Neuronal stem cell (in vitro differentiated cells): ENCODE results near the gene EEPD1.
A peak's percentile ranks its signal among the peaks of the same experiment; 100 is the strongest.

Experiments used
- DNase-seq: peaks from one replicate; pipeline ENCODE4 v3.0.0-alpha.2; 2013; ENCODE audit warnings: low spot score
- H2AFZ ChIP-seq: one replicate; pipeline ENCODE4 v1.6.1; 2013; ENCODE audit warnings: mild to moderate bottlenecking, low read length, inconsistent platforms
- H2AK5ac ChIP-seq: 2 replicates; pipeline ENCODE4 v1.6.1; 2013; ENCODE audit warnings: low read depth, mild to moderate bottlenecking, inconsistent platforms, low read length, moderate library complexity, mixed read lengths
- H2BK120ac ChIP-seq: 2 replicates; pipeline ENCODE4 v1.6.1; 2013; ENCODE audit warnings: low read depth, mild to moderate bottlenecking, inconsistent platforms, low read length, moderate library complexity, mixed read lengths
- H2BK12ac ChIP-seq: one replicate; pipeline ENCODE4 v1.6.1; 2013; ENCODE audit warnings: low read length, inconsistent platforms
- H2BK15ac ChIP-seq: 2 replicates; pipeline ENCODE4 v1.6.1; 2013; ENCODE audit warnings: mild to moderate bottlenecking, low read length, inconsistent platforms, mixed read lengths
- H2BK5ac ChIP-seq: one replicate; pipeline ENCODE4 v1.6.1; 2013; ENCODE audit warnings: inconsistent platforms, mild to moderate bottlenecking, low read length, moderate library complexity
- H3K14ac ChIP-seq: one replicate; pipeline ENCODE4 v1.6.1; 2013; ENCODE audit warnings: low read length, inconsistent platforms
- H3K18ac ChIP-seq: 2 replicates; pipeline ENCODE4 v1.6.1; 2013; ENCODE audit warnings: low read length, inconsistent platforms
- H3K23ac ChIP-seq: 2 replicates; pipeline ENCODE4 v1.6.1; 2013; ENCODE audit warnings: low read depth, mild to moderate bottlenecking, mixed read lengths, low read length, inconsistent platforms; ENCODE audit not compliant: poor library complexity
- H3K27ac ChIP-seq: replicated peaks from 3 replicates; pipeline ENCODE4 v1.5.1; 2013; ENCODE audit warnings: low read length, inconsistent platforms
- H3K27me3 ChIP-seq, 3 experiments: 2 replicates each; pipeline ENCODE4 v1.6.1; 2013; ENCODE audit warnings: low read length in 3 of 3, mild to moderate bottlenecking in 2 of 3, inconsistent platforms in 1 of 3, low read depth in 1 of 3, mixed read lengths in 1 of 3, moderate library complexity in 1 of 3; ENCODE audit not compliant: control insufficient read depth in 3 of 3, insufficient read depth in 3 of 3
- H3K36me3 ChIP-seq, 2 donors: replicated peaks in 1 of 2; 2 replicates each; pipeline ENCODE4 v1.6.1; 2013; ENCODE audit warnings: low read length in 2 of 2; ENCODE audit not compliant: control insufficient read depth in 2 of 2, insufficient read depth in 2 of 2
- H3K4ac ChIP-seq: 2 replicates; pipeline ENCODE4 v1.6.1; 2013; ENCODE audit warnings: inconsistent platforms, mild to moderate bottlenecking, low read length, moderate library complexity
- H3K4me1 ChIP-seq, 2 donors: 1 replicate in 1 of 2; 2 replicates in 1 of 2; pipeline ENCODE4 v1.6.1; 2013; ENCODE audit warnings: low read length in 2 of 2, low read depth in 1 of 2; ENCODE audit not compliant: control insufficient read depth in 2 of 2, insufficient read depth in 1 of 2
- H3K4me2 ChIP-seq: one replicate; pipeline ENCODE4 v1.6.1; 2013; ENCODE audit warnings: mild to moderate bottlenecking, low read length, inconsistent platforms; ENCODE audit not compliant: insufficient read depth, poor library complexity, severe bottlenecking
- H3K4me3 ChIP-seq, 2 donors: 2 replicates each; pipeline ENCODE4 v1.5.1; 2013; ENCODE audit warnings: low read length in 2 of 2, mild to moderate bottlenecking in 2 of 2, inconsistent platforms in 1 of 2, moderate library complexity in 1 of 2
- H3K79me1 ChIP-seq: one replicate; pipeline ENCODE4 v1.6.1; 2013; ENCODE audit warnings: low read depth, mild to moderate bottlenecking, inconsistent platforms, low read length, moderate library complexity
- H3K9ac ChIP-seq: one replicate; pipeline ENCODE4 v1.6.1; 2013; ENCODE audit warnings: mild to moderate bottlenecking, low read depth, low read length, inconsistent platforms; ENCODE audit not compliant: poor library complexity
- H3K9me3 ChIP-seq, 2 donors: replicated peaks in 1 of 2; 2 replicates each; pipeline versions ENCODE3 to v1.6.1; 2013; ENCODE audit warnings: low read length in 2 of 2, mild to moderate bottlenecking in 2 of 2, inconsistent platforms in 1 of 2, low read depth in 1 of 2, mixed read lengths in 1 of 2, moderate library complexity in 1 of 2; ENCODE audit not compliant: control insufficient read depth in 2 of 2, insufficient read depth in 1 of 2
- H4K8ac ChIP-seq: one replicate; pipeline ENCODE4 v1.6.1; 2013; ENCODE audit warnings: low read depth, mild to moderate bottlenecking, inconsistent platforms, low read length, moderate library complexity
- H4K91ac ChIP-seq: one replicate; pipeline ENCODE4 v1.6.1; 2013; ENCODE audit warnings: low read length, low read depth, mild to moderate bottlenecking, inconsistent platforms; ENCODE audit not compliant: poor library complexity
- WGBS, 2 donors: extraction: QIAGEN DNeasy Blood & Tissue Kit; methylation state at CpG; one replicate each; pipeline ENCODE4 v1.1.7; 2013; ENCODE audit warnings: missing lambda C conversion rate in 2 of 2, mixed read lengths in 1 of 2; ENCODE audit not compliant: insufficient read length in 2 of 2, insufficient replicate concordance in 1 of 2; ENCODE audit errors: extremely low coverage in 2 of 2; 5-methylcytosine and 5-hydroxymethylcytosine counted together

EEPD1 gene

GRCh38 chr7:36315309-36315944 is 162.4 kb downstream of the EEPD1 start:
- H3K79me1 ChIP-seq = no peaks in the 10 kb centered on the region
- no peak overlapping the region for H3K4me2 ChIP-seq
- no peak overlapping the region for H3K14ac ChIP-seq
- no peak overlapping the region for H3K4me3 ChIP-seq
- H3K9ac ChIP-seq = no peak overlapping the region
- H3K4me1 ChIP-seq = peaks cover 4 to 9% of the 10 kb centered on the region in 2 donors
- no peak for DNase-seq
- no peak overlapping the region for H3K27ac ChIP-seq
- no peak overlapping the region for H2BK5ac ChIP-seq
- no peaks in the 10 kb centered on the region for H3K9me3 ChIP-seq
- no peak overlapping the region for H4K91ac ChIP-seq
- H4K8ac ChIP-seq = no peak overlapping the region
- no peaks in the 10 kb centered on the region for H3K36me3 ChIP-seq
- peak overlapping the region; percentile 61 for H2AFZ ChIP-seq
- no peak overlapping the region for H2BK12ac ChIP-seq
- no CpG with 5 or more reads among the region's 9 CpGs for WGBS, 2 donors
- peak overlapping the region; percentile 56 for H3K18ac ChIP-seq
- no peak overlapping the region for H2AK5ac ChIP-seq
- no peak overlapping the region for H2BK120ac ChIP-seq
- no peak overlapping the region for H3K4ac ChIP-seq
- peaks cover 0 to 2% (median 0%) of the 10 kb centered on the region in 3 experiments for H3K27me3 ChIP-seq
- H2BK15ac ChIP-seq = no peak overlapping the region
- no peak overlapping the region for H3K23ac ChIP-seq

GRCh38 chr7:36316319-36316718 is 163.3 kb downstream of the EEPD1 start:
- Histone ChIP-seq H3K4me3 (no peak overlapping the region), H2BK120ac (no peak overlapping the region), H3K4me2 (no peak overlapping the region), H3K9ac (no peak overlapping the region), H2BK12ac (no peak overlapping the region), H2AFZ (peak overlapping the region; percentile 61), H3K4me1 (peaks cover 4 to 7% of the 10 kb centered on the region in 2 donors), H3K23ac (no peak overlapping the region), H3K36me3 (no peaks in the 10 kb centered on the region), H2AK5ac (no peak overlapping the region), H3K27ac (no peak overlapping the region), H3K14ac (no peak overlapping the region), H3K4ac (no peak overlapping the region), H3K9me3 (peaks cover 0 to 2% of the 10 kb centered on the region in 2 donors), H2BK5ac (no peak overlapping the region), H3K79me1 (no peaks in the 10 kb centered on the region), H2BK15ac (no peak overlapping the region), H3K18ac (no peak overlapping the region), H4K91ac (no peak overlapping the region), H4K8ac (no peak overlapping the region), H3K27me3 (peaks cover 0 to 2% (median 0%) of the 10 kb centered on the region in 3 experiments)
- DNase-seq = no peak
- WGBS, 2 donors = no CpG with 5 or more reads among the region's 7 CpGs

- Histone ChIP-seq H3K23ac (no peak overlapping the region), H2AK5ac (no peak overlapping the region), H3K27ac (no peak overlapping the region), H2BK5ac (no peak overlapping the region), H3K4me1 (peaks cover 4 to 7% of the 10 kb centered on the region in 2 donors), H3K4ac (no peak overlapping the region), H3K36me3 (no peaks in the 10 kb centered on the region), H3K27me3 (peaks cover 0 to 2% (median 0%) of the 10 kb centered on the region in 3 experiments), H3K79me1 (no peaks in the 10 kb centered on the region), H3K9ac (no peak overlapping the region), H3K14ac (no peak overlapping the region), H4K91ac (no peak overlapping the region), H3K9me3 (peaks cover 0 to 5% of the 10 kb centered on the region in 2 donors), H2BK12ac (no peak overlapping the region), H2BK120ac (no peak overlapping the region), H2AFZ (no peak overlapping the region), H3K18ac (no peak overlapping the region), H3K4me2 (no peak overlapping the region), H2BK15ac (no peak overlapping the region), H4K8ac (no peak overlapping the region), H3K4me3 (no peak overlapping the region)
- no CpG with 5 or more reads among the region's 1 CpG for WGBS, 2 donors
- DNase-seq = no peak
These were observed 164.2 kb downstream of the EEPD1 start for GRCh38 chr7:36317276-36317675.

GRCh38 chr7:36318116-36318515 is 165.1 kb downstream of the EEPD1 start:
- no peak overlapping the region for H2BK5ac ChIP-seq
- H2BK120ac ChIP-seq = no peak overlapping the region
- H3K23ac ChIP-seq = no peak overlapping the region
- no peak overlapping the region for H3K4me2 ChIP-seq
- H2BK15ac ChIP-seq = no peak overlapping the region
- no peak overlapping the region for H2AK5ac ChIP-seq
- H3K4me1 ChIP-seq = peaks cover 4 to 7% of the 10 kb centered on the region in 2 donors
- no peaks in the 10 kb centered on the region for H3K36me3 ChIP-seq
- H4K8ac ChIP-seq = no peak overlapping the region
- H3K18ac ChIP-seq = no peak overlapping the region
- no peaks in the 10 kb centered on the region for H3K79me1 ChIP-seq
- H3K9me3 ChIP-seq = peaks cover 0 to 5% of the 10 kb centered on the region in 2 donors
- no peak overlapping the region for H2BK12ac ChIP-seq
- DNase-seq = no peak
- no peak overlapping the region for H3K14ac ChIP-seq
- no peak overlapping the region for H2AFZ ChIP-seq
- peaks cover 0 to 2% (median 0%) of the 10 kb centered on the region in 3 experiments for H3K27me3 ChIP-seq
- no peak overlapping the region for H3K9ac ChIP-seq
- H3K4me3 ChIP-seq = no peak overlapping the region
- H4K91ac ChIP-seq = no peak overlapping the region
- H3K4ac ChIP-seq = no peak overlapping the region
- no CpG with 5 or more reads among the region's 8 CpGs for WGBS, 2 donors
- H3K27ac ChIP-seq = no peak overlapping the region
